GM23248 (cell line): ENCODE results near the gene GCK. TPM values are rescaled to one million over a fixed set of nuclear protein-coding genes. Genes with fewer than 3 reads are reported as not detected.

Experiments
- DNase-seq: peaks from one replicate; pipeline ENCODE4 v3.0.0-alpha.2; 2015
- H2AFZ ChIP-seq: fragments of 200-600 bp; sonication (generic); 2 replicates; pipeline ENCODE4 v1.6.1; 2016; ENCODE audit warnings: antibody characterized with exemption
- H3F3A ChIP-seq: fragments of 200-600 bp; sonication (generic); 2 replicates; pipeline ENCODE4 v1.6.1; 2016; ENCODE audit warnings: mild to moderate bottlenecking, antibody characterized with exemption, mixed run types; ENCODE audit not compliant: insufficient read depth
- H3K27ac ChIP-seq: fragments of 200-600 bp; sonication (generic); 2 replicates; pipeline ENCODE4 v1.5.1; 2016; ENCODE audit warnings: mild to moderate bottlenecking
- H3K27me3 ChIP-seq: fragments of 200-600 bp; sonication (generic); replicated peaks from 2 replicates; pipeline ENCODE4 v1.6.1; 2016; ENCODE audit warnings: mild to moderate bottlenecking; ENCODE audit not compliant: insufficient read depth
- H3K36me3 ChIP-seq: fragments of 200-600 bp; sonication (generic); 2 replicates; pipeline ENCODE4 v1.6.1; 2016; ENCODE audit warnings: low read depth, mild to moderate bottlenecking
- H3K4me1 ChIP-seq: fragments of 200-600 bp; sonication (generic); 2 replicates; pipeline ENCODE4 v1.6.1; 2016; ENCODE audit warnings: mild to moderate bottlenecking; ENCODE audit not compliant: insufficient read depth
- H3K4me2 ChIP-seq: fragments of 200-600 bp; sonication (generic); one replicate; pipeline ENCODE4 v1.6.1; 2016; ENCODE audit warnings: mild to moderate bottlenecking; ENCODE audit not compliant: unreplicated experiment
- H3K4me3 ChIP-seq: fragments of 200-600 bp; sonication (generic); 2 replicates; pipeline ENCODE4 v1.5.1; 2016; ENCODE audit warnings: mild to moderate bottlenecking
- H3K79me2 ChIP-seq: fragments of 200-600 bp; sonication (generic); 2 replicates; pipeline ENCODE4 v1.6.1; 2016; ENCODE audit warnings: mild to moderate bottlenecking; ENCODE audit not compliant: insufficient read depth
- H3K9ac ChIP-seq: fragments of 200-600 bp; sonication (generic); 2 replicates; pipeline ENCODE4 v1.6.1; 2016; ENCODE audit warnings: mild to moderate bottlenecking
- H3K9me2 ChIP-seq: fragments of 200-600 bp; sonication (generic); 2 replicates; pipeline ENCODE4 v1.6.1; 2016; ENCODE audit warnings: mixed run types, mild to moderate bottlenecking, moderate library complexity; ENCODE audit not compliant: insufficient read depth
- H3K9me3 ChIP-seq: fragments of 200-600 bp; sonication (generic); one replicate; pipeline ENCODE4 v1.6.1; 2017; ENCODE audit warnings: low read depth
- H4K20me1 ChIP-seq: fragments of 200-600 bp; sonication (generic); 2 replicates; pipeline ENCODE4 v1.6.0; 2016; ENCODE audit not compliant: insufficient read depth
- EZH2 ChIP-seq: fragments of 200-600 bp; sonication (generic); IDR thresholded peaks from 2 replicates; pipeline ENCODE4 v1.6.1; 2018; ENCODE audit warnings: antibody characterized with exemption, mild to moderate bottlenecking; ENCODE audit not compliant: insufficient read depth, poor library complexity, severe bottlenecking
- EZH2phosphoT487 ChIP-seq: fragments of 200-600 bp; sonication (generic); IDR thresholded peaks from 2 replicates; pipeline ENCODE4 v1.6.1; 2018; ENCODE audit warnings: antibody characterized with exemption, moderate library complexity, mild to moderate bottlenecking, low read depth; ENCODE audit not compliant: insufficient read depth
- WGBS, 2 experiments: methylation state at CpG; one replicate each; pipeline ENCODE4 v1.1.6; 2015 to 2017; ENCODE audit warnings: low lambda C conversion rate in 2 of 2, low coverage in 1 of 2; ENCODE audit errors: missing lambda C conversion rate in 2 of 2; 5-methylcytosine and 5-hydroxymethylcytosine counted together
- in situ Hi-C: fragments of 300-500 bp; cut with MboI; formaldehyde crosslinking; loops from 2 replicates; pipeline ENCODE4 v1.15.0; 2020
- polyA plus RNA-seq: library from polyadenylated mRNA; unstranded; fragments of >200 nt; fragmentation: Nextera tagmentation; extraction: Ambion mirVana; gene quantifications from 2 replicates; pipeline ENCODE4 v1.2.1, GENCODE V29; 2016
- total RNA-seq: library from RNA; depleted of rRNA; stranded (reverse); fragments of >200 nt; shearing (Covaris generic); gene quantifications from 2 replicates; pipeline ENCODE4 v1.2.3, GENCODE V29; 2014

Gene GCK
- total and polyA plus RNA-seq, 2 experiments from 2014 or later = 0.11 to 0.23 TPM

GRCh38 chr7:44197474-44197873 is 8.2 kb upstream of the GCK start:
- 65 to 73% methylated on average over 7 of the region's 7 CpGs for WGBS, 2 experiments

GRCh38 chr7:44196450-44196872 is 7.2 kb upstream of the GCK start:
- no peaks in the 10 kb centered on the region for H3K27me3 ChIP-seq
- no peaks in the 10 kb centered on the region for H3K9me2 ChIP-seq
- in situ Hi-C loops = loop anchor here (10.0 kb wide), 1 partner anchor 122 kb away; no protein-coding TSS in a partner anchor
- H3K27ac ChIP-seq = no peak overlapping the region
- no peak for TF ChIP-seq EZH2phosphoT487
- no peak for TF ChIP-seq EZH2
- 32 to 33% methylated on average over 3 of the region's 3 CpGs for WGBS, 2 experiments
- no peak overlapping the region for H3K4me2 ChIP-seq
- H3K79me2 ChIP-seq = peaks cover 7% of the 10 kb centered on the region
- H3F3A ChIP-seq = peaks cover under 1% of the 10 kb centered on the region; the same call in 1 of the 2 replicates
- no peak overlapping the region for H3K9ac ChIP-seq
- DNase-seq = peak; percentile 78
- H4K20me1 ChIP-seq = no peaks in the 10 kb centered on the region
- no peaks in the 10 kb centered on the region for H3K36me3 ChIP-seq
- no peak overlapping the region for H3K4me3 ChIP-seq
- no peaks in the 10 kb centered on the region for H3K9me3 ChIP-seq
- H2AFZ ChIP-seq = 0 out of 2 replicates have a peak overlapping the region, but pooled peaks have one; percentile 33
- no peaks in the 10 kb centered on the region for H3K4me1 ChIP-seq

More at GRCh38 chr7:44197474-44197873, 8.2 kb upstream of the GCK start:
- Histone ChIP-seq H3K9ac (no peak overlapping the region), H3K27me3 (no peaks in the 10 kb centered on the region), H4K20me1 (peaks cover 3% of the 10 kb centered on the region), H3K4me2 (no peak overlapping the region), H3K79me2 (peaks cover 17% of the 10 kb centered on the region), H3K9me2 (no peaks in the 10 kb centered on the region), H3K9me3 (no peaks in the 10 kb centered on the region), H2AFZ (no peak overlapping the region), H3K4me1 (peaks cover under 1% of the 10 kb centered on the region; the same call in 1 of the 2 replicates), H3F3A (peaks cover 11% of the 10 kb centered on the region), H3K36me3 (no peaks in the 10 kb centered on the region), H3K4me3 (no peak overlapping the region), H3K27ac (no peak overlapping the region)
- no peak for DNase-seq
- TF ChIP-seq EZH2 = no peak
- TF ChIP-seq EZH2phosphoT487 = no peak
- in situ Hi-C loops = loop anchor here (10.0 kb wide), 1 partner anchor 123 kb away; no protein-coding TSS in a partner anchor

- H3K9me2 ChIP-seq = no peaks in the 10 kb centered on the region
- H3F3A ChIP-seq = no peaks in the 10 kb centered on the region
- DNase-seq = peak; percentile 40
- H3K36me3 ChIP-seq = no peaks in the 10 kb centered on the region
- H3K9ac ChIP-seq = no peak overlapping the region
- H3K79me2 ChIP-seq = peaks cover 1% of the 10 kb centered on the region
- H3K4me1 ChIP-seq = no peaks in the 10 kb centered on the region
- no peaks in the 10 kb centered on the region for H3K9me3 ChIP-seq
- TF ChIP-seq EZH2phosphoT487 = no peak
- TF ChIP-seq EZH2 = no peak
- no peak overlapping the region for H3K4me2 ChIP-seq
- no peak overlapping the region for H3K27ac ChIP-seq
- H4K20me1 ChIP-seq = no peaks in the 10 kb centered on the region
- H3K27me3 ChIP-seq = no peaks in the 10 kb centered on the region
- H3K4me3 ChIP-seq = no peak overlapping the region
- 0 out of 2 replicates have a peak overlapping the region, but pooled peaks have one; percentile 11 for H2AFZ ChIP-seq
- in situ Hi-C loops = loop anchor here (10.0 kb wide), 1 partner anchor 121 kb away; no protein-coding TSS in a partner anchor
- 0 to 4% methylated on average over 1 of the region's 1 CpG for WGBS, 2 experiments
Measured at GRCh38 chr7:44195889-44196288, 6.7 kb upstream of the GCK start.

- Histone ChIP-seq H3K9me2 (no peaks in the 10 kb centered on the region), H4K20me1 (no peaks in the 10 kb centered on the region), H3F3A (no peaks in the 10 kb centered on the region), H3K4me2 (no peak overlapping the region), H3K4me1 (no peaks in the 10 kb centered on the region), H3K4me3 (no peak overlapping the region), H2AFZ (no peak overlapping the region), H3K9ac (no peak overlapping the region), H3K27me3 (no peaks in the 10 kb centered on the region), H3K36me3 (no peaks in the 10 kb centered on the region), H3K79me2 (no peaks in the 10 kb centered on the region), H3K9me3 (no peaks in the 10 kb centered on the region), H3K27ac (no peak overlapping the region)
- TF ChIP-seq EZH2phosphoT487 (no peak), EZH2 (no peak)
- WGBS, 2 experiments = 40 to 50% methylated on average over 3 of the region's 3 CpGs
- in situ Hi-C loops = loop anchor here (10.0 kb wide), 1 partner anchor 120 kb away; no protein-coding TSS in a partner anchor
- DNase-seq = no peak
Measured at GRCh38 chr7:44194562-44195145, 5.4 kb upstream of the GCK start.
